DMS79 treated with DMSO at 0.1 percent for 48 hours (cell line): ENCODE results near the gene TEAD4.

Experiments
- DNase-seq: peaks from one replicate; lab custom pipeline; 2025; lab: John Stamatoyannopoulos, UW

The TEAD4 gene

GRCh38 chr12:2959192-2959504, at the start of gene TEAD4:
TEAD4 (plus strand) TSS chr12:2959397.
- no peak for DNase-seq

GRCh38 chr12:2912216-2912575, 47.0 kb upstream of the TEAD4 start:
- DNase-seq: no peak

DNA sequence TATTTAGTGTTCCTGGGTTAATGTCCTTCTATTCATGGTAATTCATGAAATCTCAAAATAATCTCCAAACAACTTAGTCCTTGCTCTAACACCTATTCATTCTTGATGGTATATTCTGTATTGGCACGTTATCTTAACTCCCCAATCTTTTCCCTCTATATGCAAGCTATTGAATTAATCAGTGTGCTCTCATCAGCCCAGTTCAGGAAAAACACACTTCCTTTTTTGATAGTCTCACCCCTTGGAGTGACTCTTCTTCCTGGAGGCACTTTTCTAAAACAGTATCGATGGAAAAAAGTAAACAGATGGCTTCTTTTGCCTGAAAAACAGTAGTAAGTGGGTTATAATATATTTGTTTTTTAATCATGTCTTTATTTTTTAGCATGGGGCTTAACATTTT, 39.9 kb upstream of the TEAD4 start:
- no peak for DNase-seq

- no peak for DNase-seq
Measured at GRCh38 chr12:2922329-2922728, 36.9 kb upstream of the TEAD4 start.

DNA sequence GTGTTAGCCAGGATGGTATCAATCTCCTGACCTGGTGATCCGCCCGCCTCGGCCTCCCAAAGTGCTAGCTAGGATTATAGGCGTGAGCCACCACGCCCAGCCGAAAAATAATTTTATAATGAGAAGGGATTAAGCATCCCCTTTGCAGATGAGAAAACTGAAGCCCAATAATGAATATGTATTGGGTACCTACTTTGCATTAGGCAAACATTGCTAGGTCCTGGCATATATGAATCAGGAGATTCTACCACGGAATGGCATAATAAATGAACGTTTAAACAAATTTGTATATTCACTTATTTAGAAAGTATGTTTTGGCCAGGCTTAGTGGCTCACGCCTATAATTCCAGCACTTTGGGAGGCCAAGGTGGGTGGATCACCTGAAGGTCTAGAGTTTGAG, 36.1 kb upstream of the TEAD4 start:
- no peak for DNase-seq

- no peak for DNase-seq
Measured at GRCh38 chr12:2924019-2924418, 35.2 kb upstream of the TEAD4 start.

- DNase-seq: peak; percentile 20
Measured at GRCh38 chr12:2925322-2925995, 33.7 kb upstream of the TEAD4 start.

- DNase-seq: no peak
Measured at GRCh38 chr12:2930865-2931264, 28.3 kb upstream of the TEAD4 start.

DNA sequence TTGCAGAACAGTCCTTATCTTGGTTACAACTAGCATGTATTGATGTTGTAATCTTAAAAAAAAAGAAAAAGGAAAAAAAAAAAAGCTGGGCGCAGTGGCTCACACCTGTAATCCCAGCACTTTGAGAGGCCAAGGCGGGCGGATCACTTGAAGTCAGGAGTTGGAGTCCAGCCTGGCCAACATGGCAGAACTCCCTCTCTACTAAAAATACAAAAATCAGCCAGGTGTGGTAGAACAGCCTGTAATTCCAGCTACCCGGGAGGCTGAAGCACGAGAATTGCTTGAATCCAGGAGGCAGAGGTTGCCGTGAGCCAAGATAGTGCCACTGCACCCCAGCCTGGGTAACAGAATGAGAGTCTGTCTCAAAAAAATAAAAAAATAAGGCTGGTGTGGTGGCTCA, 25.6 kb upstream of the TEAD4 start:
- no peak for DNase-seq

- DNase-seq: no peak
Measured at GRCh38 chr12:2934371-2934770, 24.8 kb upstream of the TEAD4 start.

DNA sequence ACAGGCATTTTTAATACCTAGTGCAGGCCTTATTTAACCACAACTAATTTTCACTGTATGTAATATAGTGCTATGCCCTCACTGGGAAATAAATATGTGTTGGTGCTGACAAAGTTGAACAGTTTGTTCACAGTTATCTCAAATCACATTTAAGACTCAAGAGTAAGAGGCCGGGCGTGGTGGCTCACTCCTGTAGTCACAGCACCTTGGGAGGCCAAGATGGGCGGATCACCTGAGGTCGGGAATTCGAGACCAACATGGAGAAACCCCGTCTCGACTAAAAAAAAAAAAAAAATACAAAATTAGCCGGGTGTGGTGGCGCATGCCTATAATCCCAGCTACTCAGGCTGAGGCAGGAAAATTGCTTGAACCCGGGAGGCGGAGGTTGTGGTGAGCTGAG, 22.9 kb upstream of the TEAD4 start:
- DNase-seq: no peak

DNA sequence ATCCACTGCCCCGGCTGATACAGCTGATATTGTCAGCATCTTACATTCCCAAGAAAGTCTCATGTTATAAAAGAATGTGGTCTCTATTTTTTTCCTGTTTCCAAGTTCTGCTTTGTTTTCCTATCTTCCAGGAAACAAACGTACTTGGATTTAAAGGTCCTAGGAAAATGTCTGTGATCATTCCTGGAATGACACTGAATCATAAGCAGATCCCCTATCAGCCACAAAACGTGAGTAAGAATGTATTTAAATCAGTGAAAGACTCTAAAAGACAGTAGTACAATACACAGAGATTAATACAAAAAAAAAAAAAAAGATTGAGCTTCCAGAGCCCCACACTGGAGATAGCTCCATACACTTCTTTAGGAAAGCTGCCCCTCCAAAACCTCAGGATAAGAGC, 21.7 kb upstream of the TEAD4 start:
- no peak for DNase-seq

DNA sequence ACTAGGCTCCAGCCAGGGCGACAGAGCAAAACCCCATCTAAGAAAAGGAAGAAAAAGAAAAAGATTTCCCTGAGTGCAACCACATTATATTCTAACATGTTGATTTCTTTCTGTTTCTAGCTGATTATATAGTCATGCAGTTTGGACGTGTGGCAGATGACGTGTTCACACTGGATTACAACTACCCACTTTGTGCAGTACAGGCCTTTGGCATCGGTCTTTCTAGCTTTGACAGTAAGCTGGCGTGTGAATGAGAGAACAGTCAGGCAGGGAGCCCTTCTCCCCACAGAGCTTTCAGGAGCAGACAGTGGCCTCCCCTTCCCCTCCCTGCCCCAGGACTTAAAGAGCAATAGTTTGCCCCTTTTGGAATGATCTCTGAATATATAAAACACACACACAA, 20.0 kb upstream of the TEAD4 start:
- no peak for DNase-seq

- DNase-seq: no peak
Measured at GRCh38 chr12:2940564-2940963, 18.6 kb upstream of the TEAD4 start.

DNA sequence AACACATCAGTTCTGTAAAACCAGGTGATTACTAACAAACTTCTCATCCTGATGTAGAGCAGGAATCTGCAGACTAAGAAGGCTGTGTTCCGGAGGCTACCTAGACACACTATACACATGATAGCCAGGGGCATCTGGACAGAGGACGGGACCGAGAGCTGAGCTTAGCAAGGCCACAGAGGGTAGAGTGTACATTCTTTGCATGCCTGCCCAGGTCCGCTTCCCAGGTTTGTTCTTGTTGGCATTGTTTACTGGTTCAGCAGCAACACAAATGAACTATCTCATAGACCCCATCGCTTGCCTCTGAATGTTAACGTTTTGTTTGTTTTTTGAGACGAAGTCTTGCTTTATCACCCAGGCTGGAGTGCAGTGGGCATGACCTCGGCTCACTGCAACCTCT, 17.7 kb upstream of the TEAD4 start:
- DNase-seq: no peak

GRCh38 chr12:2944401-2945047, 14.7 kb upstream of the TEAD4 start:
- peak; percentile 69 for DNase-seq

DNA sequence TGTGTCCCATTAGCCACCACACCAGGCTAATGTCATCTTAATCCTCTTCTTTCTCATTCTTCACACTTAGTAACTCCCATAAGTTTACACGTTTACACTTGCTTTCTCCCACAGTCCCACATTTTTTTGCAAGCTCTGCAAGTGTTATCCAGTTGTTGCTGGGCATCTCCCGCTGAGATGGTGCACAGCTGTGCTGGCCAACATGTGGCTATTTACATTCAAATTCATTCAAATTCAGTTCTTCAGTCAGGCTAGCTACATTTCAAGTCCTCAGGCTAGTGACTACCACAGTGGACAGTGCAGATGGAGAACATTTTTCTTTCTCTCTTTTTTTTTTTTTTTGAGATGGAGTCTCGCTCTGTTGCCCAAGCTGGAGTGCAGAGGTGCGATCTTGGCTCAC, 9.8 kb upstream of the TEAD4 start:
- DNase-seq: no peak

DNA sequence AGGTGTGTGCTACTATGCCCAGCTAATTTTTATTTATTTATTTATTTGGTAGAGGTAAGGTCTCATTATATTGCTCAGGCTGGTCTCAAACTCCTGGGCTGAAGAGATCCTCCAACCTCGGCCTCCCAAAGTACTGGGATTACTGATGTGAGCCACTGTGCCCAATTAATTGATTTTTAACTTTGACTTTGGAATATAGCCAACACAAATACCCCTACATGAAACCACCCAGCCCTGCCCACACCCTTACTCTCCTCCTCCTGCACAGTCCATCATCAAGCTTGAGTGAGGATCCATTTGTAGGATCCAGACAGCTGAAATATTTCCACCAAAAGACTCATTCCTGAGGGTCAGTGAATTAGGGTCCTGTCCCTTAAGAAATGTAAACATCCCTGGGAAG, 3.3 kb upstream of the TEAD4 start:
- DNase-seq: no peak

DNA sequence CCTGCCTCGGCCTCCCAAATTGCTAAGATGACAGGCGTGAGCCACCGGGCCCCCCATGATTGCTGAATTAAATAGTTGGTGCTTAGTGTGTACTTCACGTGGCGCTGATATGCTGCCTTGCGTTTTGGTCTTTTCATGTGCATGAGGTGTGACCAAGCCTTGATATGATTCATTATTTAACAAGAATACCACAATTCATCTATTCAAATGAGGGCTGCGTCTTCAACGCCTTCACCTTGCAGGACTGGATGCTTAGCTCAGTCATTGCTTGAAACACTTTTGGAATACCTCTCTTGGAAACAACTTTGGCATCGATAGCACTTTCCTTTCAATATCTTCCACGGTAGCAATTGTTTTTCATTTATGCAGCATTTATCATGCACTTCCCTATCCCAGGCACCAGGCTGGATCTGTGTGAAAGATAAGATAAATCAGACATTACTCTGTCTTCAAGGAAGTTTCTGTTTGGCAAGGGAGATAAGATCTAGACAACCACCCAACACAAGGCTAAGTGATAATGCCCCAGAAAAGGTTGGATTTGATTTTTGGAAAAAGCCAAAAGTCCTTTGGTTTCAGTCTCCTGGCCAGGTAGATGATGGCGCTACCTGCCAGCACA, 1.3 kb upstream of the TEAD4 start:
- peak; percentile 33 for DNase-seq

DNA sequence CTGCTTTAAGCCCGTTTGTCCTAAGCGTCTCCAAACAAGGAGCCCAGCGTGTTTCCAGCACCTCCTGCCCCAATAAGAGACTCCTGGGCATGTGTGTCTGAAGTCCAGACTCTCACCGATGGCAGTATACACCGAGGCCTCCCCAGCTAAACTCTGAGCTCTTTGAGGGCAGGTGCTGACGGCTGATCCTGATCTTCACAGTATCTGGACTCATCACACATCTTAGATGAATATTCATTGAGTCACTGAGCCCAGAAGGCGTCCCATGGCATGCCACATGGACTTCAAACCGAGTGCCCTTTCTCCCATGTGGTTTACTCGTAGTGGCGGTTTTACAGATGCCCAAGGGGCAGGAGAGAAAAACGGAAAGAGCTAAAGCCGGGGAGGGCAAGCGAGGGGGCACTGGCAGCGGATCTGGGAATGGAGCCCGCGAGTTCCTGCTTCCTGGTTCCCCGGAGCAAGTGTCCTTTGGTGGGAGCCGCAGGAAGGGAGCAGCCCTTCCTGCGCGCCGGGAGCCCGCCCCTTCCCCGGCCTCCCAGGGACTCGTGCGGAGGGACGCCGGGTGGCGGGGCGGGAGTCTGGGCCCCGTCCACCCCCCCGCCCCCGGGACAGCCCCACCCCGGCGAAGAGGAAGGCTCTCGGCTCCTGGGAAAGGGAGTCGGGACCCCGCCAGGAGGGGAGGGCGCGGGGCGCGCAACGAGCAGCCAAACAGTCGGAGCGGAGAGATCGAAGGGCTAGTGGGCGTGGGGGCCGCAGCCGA, 585 bp upstream of the TEAD4 start:
- peak; percentile 66 for DNase-seq

GRCh38 chr12:2959505-2960389, 550 bp downstream of the TEAD4 start:
- peak; percentile 29 for DNase-seq

DNA sequence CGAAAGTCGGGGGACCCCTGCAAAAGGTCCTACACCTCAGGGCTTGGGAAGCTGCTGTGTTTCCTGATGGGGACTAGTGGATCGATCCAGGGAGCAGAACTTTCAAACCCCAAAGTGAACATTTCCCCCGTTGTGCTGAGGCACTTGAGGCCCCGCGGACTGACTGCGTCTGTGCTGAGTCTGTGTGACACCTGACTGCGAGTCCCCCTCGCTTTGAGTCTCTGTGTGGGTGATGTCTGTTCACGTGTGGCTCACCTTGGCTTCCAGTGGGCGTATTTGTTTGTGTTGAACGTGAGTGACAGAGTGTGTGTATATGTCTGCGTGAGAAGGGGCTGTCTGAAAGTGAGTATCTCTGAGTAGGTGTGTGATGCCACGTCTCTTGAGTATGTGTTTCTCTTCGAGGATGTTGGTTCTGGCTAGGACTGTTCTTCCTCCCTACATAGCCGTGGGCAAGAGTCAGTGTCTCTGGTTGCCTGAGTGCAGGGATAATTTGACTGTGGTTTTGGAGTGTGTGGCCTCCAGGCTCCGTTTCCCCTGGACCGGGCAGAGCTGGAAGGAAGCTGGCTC, 1.3 kb downstream of the TEAD4 start:
- DNase-seq: peak; percentile 60
